ENCODE measurements around the gene SPNS3.

Gene SPNS3

DNA sequence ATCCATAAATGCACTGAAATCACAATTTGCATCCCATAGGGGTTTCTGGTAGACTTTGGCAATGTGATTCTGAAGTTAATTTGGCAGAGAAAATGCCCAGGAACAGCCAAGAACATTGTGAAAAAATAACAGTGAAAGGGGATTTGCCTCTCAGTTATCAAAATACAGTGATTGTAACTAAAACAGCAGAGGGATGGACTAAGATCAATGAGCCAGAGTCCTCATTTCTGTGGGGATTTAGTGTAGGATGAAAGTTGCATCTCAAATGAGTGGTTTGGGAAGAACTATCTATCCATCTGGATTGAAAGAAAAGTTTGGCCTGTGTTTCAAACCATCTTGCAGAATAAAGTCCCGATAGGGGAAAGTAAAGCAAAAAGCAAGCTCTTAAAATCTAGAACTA lies 93.4 kb downstream of the SPNS3 start:
- no CpG with 5 or more reads among the region's 1 CpG for WGBS (ENCODE audit: extremely low coverage, insufficient coverage, insufficient read length)
- Histone ChIP-seq H2BK120ac (ENCODE audit: insufficient read depth, low read length, poor library complexity) (no peak overlapping the region), H3K18ac (ENCODE audit: low read length) (no peak overlapping the region), H3K27me3 (ENCODE audit: insufficient read depth, low read length) (no peaks in the 10 kb centered on the region), H4K12ac (ENCODE audit: low read depth, low read length) (no peak overlapping the region), H3K4me1 (ENCODE audit: control insufficient read depth in 1 of 2, insufficient read depth in 2 of 2, low read length in 2 of 2) (peaks cover 0 to 2% of the 10 kb centered on the region in 2 experiments), H3K4me3 (ENCODE audit: low read depth, low read length) (no peak overlapping the region), H3K36me3 (ENCODE audit: control insufficient read depth in 1 of 2, insufficient read depth in 2 of 2, low read length in 2 of 2) (peaks cover 81 to 83% of the 10 kb centered on the region in 2 experiments), H3K14ac (ENCODE audit: low read length) (no peak overlapping the region), H3K23ac (ENCODE audit: low read length) (no peak overlapping the region), H2AFZ (ENCODE audit: insufficient read depth, low read length, poor library complexity) (no peak overlapping the region), H3K79me1 (ENCODE audit: low read length) (no peaks in the 10 kb centered on the region), H2BK12ac (ENCODE audit: low read length) (no peak overlapping the region), H3K9me3 (ENCODE audit: insufficient read depth, low read depth, low read length) (no peaks in the 10 kb centered on the region), H2AK5ac (ENCODE audit: low read length) (no peak overlapping the region), H4K8ac (ENCODE audit: low read depth, low read length) (no peak overlapping the region), H3K9ac (ENCODE audit: low read length) (no peak overlapping the region), H3K79me2 (ENCODE audit: control insufficient read depth, insufficient read depth, low read length, poor library complexity) (no peaks in the 10 kb centered on the region), H4K91ac (ENCODE audit: low read depth, low read length) (no peak overlapping the region), H3K4ac (ENCODE audit: low read depth, low read length) (no peak overlapping the region), H3K4me2 (ENCODE audit: low read length) (no peak overlapping the region), H3K27ac (ENCODE audit: low read depth, low read length) (no peak overlapping the region), H2BK5ac (ENCODE audit: low read depth, low read length, poor library complexity) (no peak overlapping the region)
- no peak for DNase-seq

DNA sequence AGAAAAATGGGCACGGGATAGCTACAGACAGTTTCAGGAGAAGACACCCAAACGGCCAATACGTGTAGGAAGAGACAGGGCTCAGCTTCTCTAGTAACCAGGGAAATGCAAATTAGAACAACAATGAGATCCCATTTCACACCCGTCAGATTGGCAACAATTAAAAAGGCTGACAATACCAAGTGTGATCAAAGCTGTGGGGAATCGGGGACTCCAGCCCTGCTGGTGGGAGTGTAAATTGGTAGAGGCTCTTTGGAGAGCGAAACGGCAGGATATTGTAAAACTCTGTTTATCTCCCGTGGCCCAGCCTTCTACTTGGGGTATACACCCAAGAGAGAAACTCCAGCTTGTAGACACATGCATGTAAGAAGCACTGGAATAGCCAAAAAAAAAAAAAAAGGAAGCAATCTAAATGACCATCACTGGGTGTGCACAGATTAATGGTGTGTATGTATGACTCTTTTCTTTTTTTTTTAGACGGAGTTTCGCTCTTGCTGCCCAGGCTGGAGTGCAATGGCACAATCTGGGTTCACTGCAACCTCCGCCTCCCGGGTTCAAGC lies 93.9 kb downstream of the SPNS3 start:
- no peaks in the 10 kb centered on the region for H3K27me3 ChIP-seq (ENCODE audit: insufficient read depth, low read length)
- H2AFZ ChIP-seq (ENCODE audit: insufficient read depth, low read length, poor library complexity) = no peak overlapping the region
- H3K4me3 ChIP-seq (ENCODE audit: low read depth, low read length) = no peak overlapping the region
- H4K12ac ChIP-seq (ENCODE audit: low read depth, low read length) = no peak overlapping the region
- H2BK12ac ChIP-seq (ENCODE audit: low read length) = no peak overlapping the region
- H3K79me1 ChIP-seq (ENCODE audit: low read length) = no peaks in the 10 kb centered on the region
- H2BK5ac ChIP-seq (ENCODE audit: low read depth, low read length, poor library complexity) = no peak overlapping the region
- no peak overlapping the region for H3K18ac ChIP-seq (ENCODE audit: low read length)
- H3K36me3 ChIP-seq (ENCODE audit: control insufficient read depth in 1 of 2, insufficient read depth in 2 of 2, low read length in 2 of 2) = peaks cover 81 to 83% of the 10 kb centered on the region in 2 experiments
- H3K79me2 ChIP-seq (ENCODE audit: control insufficient read depth, insufficient read depth, low read length, poor library complexity) = no peaks in the 10 kb centered on the region
- H3K14ac ChIP-seq (ENCODE audit: low read length) = no peak overlapping the region
- H3K4ac ChIP-seq (ENCODE audit: low read depth, low read length) = no peak overlapping the region
- no peak overlapping the region for H2AK5ac ChIP-seq (ENCODE audit: low read length)
- no peak for DNase-seq
- no CpG with 5 or more reads among the region's 12 CpGs for WGBS (ENCODE audit: extremely low coverage, insufficient coverage, insufficient read length)
- no peak overlapping the region for H3K9ac ChIP-seq (ENCODE audit: low read length)
- peaks cover 0 to 2% of the 10 kb centered on the region in 2 experiments for H3K4me1 ChIP-seq (ENCODE audit: control insufficient read depth in 1 of 2, insufficient read depth in 2 of 2, low read length in 2 of 2)
- no peak overlapping the region for H4K8ac ChIP-seq (ENCODE audit: low read depth, low read length)
- no peak overlapping the region for H2BK120ac ChIP-seq (ENCODE audit: insufficient read depth, low read length, poor library complexity)
- H3K9me3 ChIP-seq (ENCODE audit: insufficient read depth, low read depth, low read length) = no peaks in the 10 kb centered on the region
- no peak overlapping the region for H3K27ac ChIP-seq (ENCODE audit: low read depth, low read length)
- H3K4me2 ChIP-seq (ENCODE audit: low read length) = no peak overlapping the region
- H4K91ac ChIP-seq (ENCODE audit: low read depth, low read length) = no peak overlapping the region
- no peak overlapping the region for H3K23ac ChIP-seq (ENCODE audit: low read length)

DNA sequence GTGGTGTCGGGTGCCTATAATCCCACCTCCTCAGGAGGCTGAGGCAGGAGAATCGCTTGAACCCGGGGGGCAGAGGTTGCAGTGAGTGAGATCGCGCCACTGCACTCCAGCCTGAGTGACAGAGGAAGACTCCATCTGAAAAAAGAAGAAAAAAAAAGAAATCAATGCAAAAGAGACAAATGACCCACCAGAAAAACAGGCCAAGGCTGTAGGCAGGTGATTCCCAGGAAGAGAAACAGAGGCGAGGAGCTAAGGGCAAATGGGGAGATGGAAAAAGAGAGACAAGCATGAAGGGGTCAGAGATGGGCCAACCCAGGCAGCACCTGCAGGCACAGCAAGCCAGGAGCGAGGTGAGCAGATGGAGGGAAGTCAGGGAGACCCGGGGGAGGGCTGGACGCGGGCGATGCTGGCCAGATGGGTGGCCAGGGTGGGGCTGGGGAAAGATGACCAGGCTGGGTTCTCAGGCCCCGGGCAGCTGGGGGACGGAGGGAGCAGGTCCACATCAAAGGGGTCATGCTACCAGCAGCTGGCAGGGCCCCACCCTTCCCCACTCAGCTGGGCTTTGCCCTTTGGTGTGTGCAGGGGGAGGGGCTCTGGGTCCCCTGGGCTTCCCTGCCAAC lies 95.9 kb downstream of the SPNS3 start:
- no peak overlapping the region for H3K23ac ChIP-seq (ENCODE audit: low read length)
- no peaks in the 10 kb centered on the region for H3K79me2 ChIP-seq (ENCODE audit: control insufficient read depth, insufficient read depth, low read length, poor library complexity)
- no peak overlapping the region for H3K14ac ChIP-seq (ENCODE audit: low read length)
- no peak overlapping the region for H2AK5ac ChIP-seq (ENCODE audit: low read length)
- WGBS (ENCODE audit: extremely low coverage, insufficient coverage, insufficient read length) = no CpG with 5 or more reads among the region's 13 CpGs
- no peak overlapping the region for H2BK5ac ChIP-seq (ENCODE audit: low read depth, low read length, poor library complexity)
- H3K4ac ChIP-seq (ENCODE audit: low read depth, low read length) = no peak overlapping the region
- H3K27ac ChIP-seq (ENCODE audit: low read depth, low read length) = no peak overlapping the region
- H3K9me3 ChIP-seq (ENCODE audit: insufficient read depth, low read depth, low read length) = no peaks in the 10 kb centered on the region
- no peak overlapping the region for H2BK120ac ChIP-seq (ENCODE audit: insufficient read depth, low read length, poor library complexity)
- no peak overlapping the region for H2BK12ac ChIP-seq (ENCODE audit: low read length)
- no peak for DNase-seq
- no peaks in the 10 kb centered on the region for H3K79me1 ChIP-seq (ENCODE audit: low read length)
- H3K27me3 ChIP-seq (ENCODE audit: insufficient read depth, low read length) = no peaks in the 10 kb centered on the region
- H3K4me3 ChIP-seq (ENCODE audit: low read depth, low read length) = no peak overlapping the region
- H4K91ac ChIP-seq (ENCODE audit: low read depth, low read length) = no peak overlapping the region
- H3K4me1 ChIP-seq (ENCODE audit: control insufficient read depth in 1 of 2, insufficient read depth in 2 of 2, low read length in 2 of 2) = peaks cover 0 to 2% of the 10 kb centered on the region in 2 experiments
- H3K4me2 ChIP-seq (ENCODE audit: low read length) = no peak overlapping the region
- no peak overlapping the region for H4K12ac ChIP-seq (ENCODE audit: low read depth, low read length)
- peaks cover 83 to 88% of the 10 kb centered on the region in 2 experiments for H3K36me3 ChIP-seq (ENCODE audit: control insufficient read depth in 1 of 2, insufficient read depth in 2 of 2, low read length in 2 of 2)
- H4K8ac ChIP-seq (ENCODE audit: low read depth, low read length) = no peak overlapping the region
- H3K18ac ChIP-seq (ENCODE audit: low read length) = no peak overlapping the region
- no peak overlapping the region for H3K9ac ChIP-seq (ENCODE audit: low read length)
- H2AFZ ChIP-seq (ENCODE audit: insufficient read depth, low read length, poor library complexity) = no peak overlapping the region

DNA sequence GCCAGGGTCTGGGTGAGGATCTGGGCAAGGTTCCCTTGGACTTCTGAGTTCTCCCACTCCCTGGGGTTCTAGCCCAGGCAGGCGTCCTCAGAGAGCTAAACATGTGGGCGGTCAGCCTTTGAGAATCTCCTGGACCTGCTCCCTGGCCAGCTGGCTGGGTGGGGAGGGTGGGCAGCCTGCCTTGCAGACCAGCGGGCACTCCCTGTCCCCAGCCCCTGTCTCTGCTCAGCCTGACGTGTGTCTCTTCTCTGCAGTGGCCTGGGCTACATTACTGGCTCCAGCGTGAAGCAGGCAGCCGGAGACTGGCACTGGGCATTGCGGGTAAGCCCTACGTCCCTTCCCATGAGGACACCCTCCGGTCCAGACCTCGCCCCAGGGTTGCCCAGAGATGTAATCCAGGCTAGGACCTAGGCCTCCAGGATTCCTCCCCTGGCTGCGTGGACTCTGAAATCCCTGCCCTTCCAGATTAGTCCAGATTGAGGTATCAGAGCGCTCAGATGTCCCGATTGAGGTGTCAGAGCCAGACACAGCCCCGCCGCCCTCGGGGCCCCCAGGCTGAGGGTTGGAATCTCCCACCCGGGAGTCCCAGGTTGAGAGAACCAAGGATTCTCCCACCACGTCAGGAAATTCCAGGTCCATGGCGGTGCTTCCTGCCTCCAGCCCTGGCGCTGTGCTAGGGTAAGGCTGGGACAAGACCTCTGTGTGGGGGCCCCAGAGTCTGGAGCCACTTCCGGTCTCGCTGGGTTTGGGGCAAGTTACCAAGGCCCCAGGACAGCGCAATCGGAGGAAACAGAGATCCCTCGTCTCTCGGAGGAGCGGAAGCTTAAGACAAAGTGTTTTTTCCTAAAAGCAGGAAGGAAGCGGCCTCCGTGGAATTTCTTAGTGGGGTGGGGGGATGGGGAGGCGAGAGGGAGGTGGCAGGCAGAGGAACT lies 97.3 kb downstream of the SPNS3 start:
- H3K4ac ChIP-seq (ENCODE audit: low read depth, low read length) = no peak overlapping the region
- no peak overlapping the region for H4K8ac ChIP-seq (ENCODE audit: low read depth, low read length)
- no peak overlapping the region for H3K23ac ChIP-seq (ENCODE audit: low read length)
- no peaks in the 10 kb centered on the region for H3K79me1 ChIP-seq (ENCODE audit: low read length)
- H3K4me2 ChIP-seq (ENCODE audit: low read length) = no peak overlapping the region
- no peak for DNase-seq
- no peak overlapping the region for H4K91ac ChIP-seq (ENCODE audit: low read depth, low read length)
- no peak overlapping the region for H2BK5ac ChIP-seq (ENCODE audit: low read depth, low read length, poor library complexity)
- H3K36me3 ChIP-seq (ENCODE audit: control insufficient read depth in 1 of 2, insufficient read depth in 2 of 2, low read length in 2 of 2) = peaks cover 83 to 85% of the 10 kb centered on the region in 2 experiments
- no peak overlapping the region for H4K12ac ChIP-seq (ENCODE audit: low read depth, low read length)
- H3K79me2 ChIP-seq (ENCODE audit: control insufficient read depth, insufficient read depth, low read length, poor library complexity) = no peaks in the 10 kb centered on the region
- H3K27ac ChIP-seq (ENCODE audit: low read depth, low read length) = no peak overlapping the region
- no peak overlapping the region for H3K9ac ChIP-seq (ENCODE audit: low read length)
- H2AFZ ChIP-seq (ENCODE audit: insufficient read depth, low read length, poor library complexity) = no peak overlapping the region
- no CpG with 5 or more reads among the region's 30 CpGs for WGBS (ENCODE audit: extremely low coverage, insufficient coverage, insufficient read length)
- no peak overlapping the region for H3K14ac ChIP-seq (ENCODE audit: low read length)
- no peak overlapping the region for H2BK120ac ChIP-seq (ENCODE audit: insufficient read depth, low read length, poor library complexity)
- H3K4me1 ChIP-seq (ENCODE audit: control insufficient read depth in 1 of 2, insufficient read depth in 2 of 2, low read length in 2 of 2) = peaks cover 0 to 2% of the 10 kb centered on the region in 2 experiments
- no peaks in the 10 kb centered on the region for H3K27me3 ChIP-seq (ENCODE audit: insufficient read depth, low read length)
- peak overlapping the region; percentile 30 for H3K18ac ChIP-seq (ENCODE audit: low read length)
- no peak overlapping the region for H3K4me3 ChIP-seq (ENCODE audit: low read depth, low read length)
- no peaks in the 10 kb centered on the region for H3K9me3 ChIP-seq (ENCODE audit: insufficient read depth, low read depth, low read length)
- no peak overlapping the region for H2BK12ac ChIP-seq (ENCODE audit: low read length)
- no peak overlapping the region for H2AK5ac ChIP-seq (ENCODE audit: low read length)

Measured in trophoblast cell (in vitro differentiated cells and primary cell).